ENCODE data around the gene TM4SF20.

TM4SF20 gene

GRCh38 chr2:227379095-227379494 lies at the start of gene TM4SF20:
Gene TM4SF20, minus strand, starts transcription at chr2:227379306. Its CDS starts 38 bp downstream, at chr2:227379268.
- in situ Hi-C loops (cut with HindIII; ENCODE audit: low pct_ligation_motif_present, low pct_unique_long_range_greater_than_20kb, low sequenced_read_pairs): no loop called here

GRCh38 chr2:227428731-227429285 lies 49.7 kb upstream of the TM4SF20 start:
- in situ Hi-C loops (cut with HindIII; ENCODE audit: low pct_ligation_motif_present, low pct_unique_long_range_greater_than_20kb, low sequenced_read_pairs): no loop called here
- DNase-seq: no peak

More at GRCh38 chr2:227379095-227379494, at the start of gene TM4SF20:
- DNase-seq: no peak

- in situ Hi-C loops (cut with HindIII; ENCODE audit: low pct_ligation_motif_present, low pct_unique_long_range_greater_than_20kb, low sequenced_read_pairs): no loop called here
These were observed 44.8 kb upstream of the TM4SF20 start for GRCh38 chr2:227423656-227424499.

GRCh38 chr2:227420087-227421052 lies 41.3 kb upstream of the TM4SF20 start:
- in situ Hi-C loops (cut with HindIII; ENCODE audit: low pct_ligation_motif_present, low pct_unique_long_range_greater_than_20kb, low sequenced_read_pairs): no loop called here

More at GRCh38 chr2:227423656-227424499, 44.8 kb upstream of the TM4SF20 start:
- DNase-seq: no peak

DNA sequence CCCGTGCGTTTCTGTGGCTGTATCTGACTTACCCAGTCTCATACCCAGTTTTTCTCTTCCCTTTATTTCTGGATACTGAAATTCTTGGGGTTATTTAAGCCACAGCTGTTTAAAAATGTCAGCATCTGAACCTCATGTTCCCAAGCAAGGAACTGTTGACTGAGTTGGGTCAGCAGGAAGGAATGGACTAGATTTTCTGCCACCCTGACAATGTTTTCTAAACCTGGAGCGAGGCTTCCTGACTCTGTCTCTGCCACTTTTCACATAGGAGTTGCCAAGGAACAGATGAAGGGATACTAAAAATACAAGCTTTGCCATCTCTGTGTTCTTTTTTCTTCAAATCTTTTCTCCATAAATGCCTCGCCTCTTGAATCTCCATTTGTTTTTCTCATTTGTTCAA lies 37.6 kb upstream of the TM4SF20 start:
- in situ Hi-C loops (cut with HindIII; ENCODE audit: low pct_ligation_motif_present, low pct_unique_long_range_greater_than_20kb, low sequenced_read_pairs): no loop called here
- no peak for DNase-seq

More at GRCh38 chr2:227420087-227421052, 41.3 kb upstream of the TM4SF20 start:
- DNase-seq: no peak

DNA sequence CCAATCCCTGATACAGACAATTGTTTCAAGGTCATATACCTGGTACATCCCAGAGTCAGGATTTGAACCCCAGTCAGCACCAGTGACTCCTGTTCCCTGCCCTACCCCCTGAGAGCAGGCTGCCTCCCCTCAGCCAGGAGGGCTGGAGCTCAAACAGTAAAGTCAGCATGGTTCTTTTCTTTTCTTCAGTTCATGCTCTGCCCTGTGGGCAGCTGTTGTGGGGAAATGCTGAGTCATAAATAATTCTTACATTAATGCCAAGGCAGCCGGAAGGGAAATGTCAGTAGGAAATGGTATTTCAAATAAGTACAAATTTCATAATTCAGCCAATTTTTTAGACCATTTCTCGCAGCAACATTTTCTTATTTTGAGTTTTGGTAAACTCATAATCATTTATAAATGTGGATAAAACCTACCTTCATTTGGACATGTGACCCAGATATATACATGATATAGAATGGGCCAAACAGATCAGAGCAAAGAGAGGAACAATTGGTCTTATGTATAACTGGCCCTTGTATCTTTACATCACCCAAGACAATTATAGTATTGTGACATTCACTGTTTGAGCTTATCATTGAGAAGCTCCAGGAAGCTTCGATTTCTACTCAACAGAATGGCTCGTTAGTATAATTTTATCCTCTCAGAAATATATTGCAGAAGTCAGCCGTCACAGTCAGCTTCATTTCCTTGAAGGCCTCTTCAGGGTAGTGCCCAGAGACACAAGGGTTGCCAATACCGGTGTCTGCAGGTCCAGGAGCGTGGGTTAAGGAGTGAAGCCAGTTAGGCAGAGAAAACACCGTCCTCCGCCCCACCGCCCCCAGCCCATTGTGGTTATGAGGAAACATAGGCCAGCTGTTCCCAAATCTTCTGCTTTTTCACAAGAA lies 36.7 kb upstream of the TM4SF20 start:
- in situ Hi-C loops (cut with HindIII; ENCODE audit: low pct_ligation_motif_present, low pct_unique_long_range_greater_than_20kb, low sequenced_read_pairs): no loop called here
- DNase-seq: peak; percentile 59

DNA sequence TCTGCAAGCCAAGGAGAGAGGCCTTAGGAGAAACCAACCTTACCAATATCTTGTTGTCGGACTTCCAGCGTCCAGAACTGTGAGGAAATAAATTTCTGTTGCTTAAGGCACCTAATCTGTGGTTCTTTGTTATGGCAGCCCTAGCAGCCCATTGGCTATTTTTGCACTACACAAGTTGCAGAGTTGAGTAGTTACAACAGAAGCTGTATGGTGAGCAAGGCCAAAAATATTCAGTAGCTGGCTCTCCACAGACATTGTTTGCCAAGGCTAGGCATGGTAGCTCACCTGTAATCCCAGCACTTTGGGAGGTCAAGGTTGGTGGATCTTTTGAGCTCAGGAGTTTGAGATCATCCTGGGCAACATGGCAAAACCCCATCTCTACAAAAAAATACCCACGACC lies 35.7 kb upstream of the TM4SF20 start:
- peak; percentile 16 for DNase-seq
- in situ Hi-C loops (cut with HindIII; ENCODE audit: low pct_ligation_motif_present, low pct_unique_long_range_greater_than_20kb, low sequenced_read_pairs): no loop called here

- no peak for DNase-seq
- in situ Hi-C loops (cut with HindIII; ENCODE audit: low pct_ligation_motif_present, low pct_unique_long_range_greater_than_20kb, low sequenced_read_pairs): no loop called here
These were observed 34.3 kb upstream of the TM4SF20 start for GRCh38 chr2:227413371-227413770.

- no peak for DNase-seq
- in situ Hi-C loops (cut with HindIII; ENCODE audit: low pct_ligation_motif_present, low pct_unique_long_range_greater_than_20kb, low sequenced_read_pairs): no loop called here
These were observed 33.8 kb upstream of the TM4SF20 start for GRCh38 chr2:227412877-227413276.

GRCh38 chr2:227411990-227412350 lies 32.9 kb upstream of the TM4SF20 start:
- DNase-seq: no peak
- in situ Hi-C loops (cut with HindIII; ENCODE audit: low pct_ligation_motif_present, low pct_unique_long_range_greater_than_20kb, low sequenced_read_pairs): no loop called here

DNA sequence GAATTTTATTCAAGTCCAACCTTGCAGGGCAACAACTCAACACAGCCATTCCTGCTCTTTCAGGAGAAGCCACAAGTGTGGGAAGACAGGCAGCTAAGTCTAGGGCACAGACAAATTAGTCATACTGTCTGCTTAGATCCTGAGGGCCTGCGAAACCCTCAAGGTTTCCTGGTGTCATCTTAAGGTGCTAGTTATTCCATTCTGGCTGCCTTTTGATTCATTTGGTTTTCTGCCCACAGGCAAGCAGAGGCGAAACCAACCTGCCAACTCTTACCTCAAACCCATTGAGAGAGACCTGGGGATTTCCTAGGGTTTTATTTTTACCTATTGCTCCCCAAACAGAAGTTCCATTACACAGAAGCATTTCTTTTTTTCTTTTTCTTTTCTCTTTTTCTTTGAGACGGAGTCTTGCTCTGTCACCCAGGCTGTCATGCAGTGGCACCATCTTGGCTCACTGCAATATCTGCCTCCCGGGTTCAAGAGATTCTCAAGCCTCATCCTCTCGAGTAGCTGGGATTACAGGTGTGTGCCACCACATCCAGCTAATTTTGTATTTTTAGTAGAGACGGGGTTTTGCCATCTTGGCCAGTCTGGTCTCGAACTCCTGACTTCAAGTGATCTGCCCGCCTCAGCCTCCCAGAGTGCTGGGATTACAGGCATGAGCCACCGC lies 32.3 kb upstream of the TM4SF20 start:
- in situ Hi-C loops (cut with HindIII; ENCODE audit: low pct_ligation_motif_present, low pct_unique_long_range_greater_than_20kb, low sequenced_read_pairs): no loop called here
- DNase-seq: no peak

DNA sequence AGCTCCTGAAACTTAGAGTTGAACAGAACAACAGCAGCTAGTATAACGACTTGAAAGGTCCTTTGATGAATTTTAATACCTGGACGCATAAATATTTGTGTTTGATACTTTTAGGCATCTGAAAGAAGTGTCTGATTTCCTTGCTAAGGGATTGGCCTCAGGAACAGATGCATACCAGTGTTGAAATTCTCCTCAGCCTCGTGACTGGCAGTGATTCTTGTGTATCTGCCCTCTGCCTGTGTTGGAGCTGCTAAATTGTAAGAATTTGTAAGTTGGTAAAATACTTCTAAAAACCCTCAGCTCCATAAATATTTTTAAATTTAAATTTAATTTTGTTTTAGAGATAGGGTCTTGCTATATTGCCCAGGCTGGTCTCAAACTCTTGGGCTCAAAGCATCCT lies 31.1 kb upstream of the TM4SF20 start:
- in situ Hi-C loops (cut with HindIII; ENCODE audit: low pct_ligation_motif_present, low pct_unique_long_range_greater_than_20kb, low sequenced_read_pairs): no loop called here
- DNase-seq: no peak

GRCh38 chr2:227407591-227408151 lies 28.6 kb upstream of the TM4SF20 start:
- in situ Hi-C loops (cut with HindIII; ENCODE audit: low pct_ligation_motif_present, low pct_unique_long_range_greater_than_20kb, low sequenced_read_pairs): no loop called here
- no peak for DNase-seq

DNA sequence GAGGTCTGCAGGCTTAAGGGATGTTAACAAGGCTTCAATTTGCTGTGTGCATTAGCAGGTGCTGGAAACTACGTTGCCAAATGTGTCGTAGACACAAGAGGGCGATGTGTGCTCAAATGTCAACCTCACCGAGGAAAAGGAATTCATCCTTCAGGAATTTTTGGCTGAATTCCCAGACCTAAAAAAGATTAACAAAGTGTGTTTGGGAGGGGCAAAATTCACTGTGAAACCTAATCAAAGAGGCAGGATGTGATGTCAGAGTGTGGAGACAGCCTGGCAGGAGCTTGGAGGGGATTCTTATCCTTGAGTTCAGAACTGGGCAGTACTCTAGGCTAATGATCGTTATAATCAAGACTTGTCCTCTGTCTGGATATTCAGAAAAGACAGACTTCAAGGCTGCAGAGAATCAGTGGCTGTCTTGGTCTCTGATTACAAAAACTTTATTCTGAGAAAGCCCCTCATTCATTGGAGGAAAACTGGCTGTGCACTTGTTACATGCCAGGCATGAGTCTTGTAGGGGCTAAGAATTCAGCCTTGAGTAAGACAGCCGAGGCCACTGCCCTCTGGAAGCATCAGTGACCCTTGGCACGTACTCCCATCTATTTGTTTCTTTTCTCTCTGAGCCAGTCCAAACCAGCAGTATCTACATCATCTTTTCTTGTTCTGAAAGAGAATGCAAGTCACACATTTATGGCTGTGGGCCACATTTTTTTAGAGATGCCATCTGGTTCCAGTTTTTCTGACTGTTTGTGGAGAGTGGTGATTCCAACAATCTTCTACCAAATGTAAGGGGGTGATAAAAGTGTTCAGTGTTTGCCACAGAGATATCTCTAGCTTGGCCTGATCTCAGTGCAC lies 27.3 kb upstream of the TM4SF20 start:
- in situ Hi-C loops (cut with HindIII; ENCODE audit: low pct_ligation_motif_present, low pct_unique_long_range_greater_than_20kb, low sequenced_read_pairs): no loop called here
- DNase-seq: peak; percentile 100

GRCh38 chr2:227404585-227405271 lies 25.6 kb upstream of the TM4SF20 start:
- in situ Hi-C loops (cut with HindIII; ENCODE audit: low pct_ligation_motif_present, low pct_unique_long_range_greater_than_20kb, low sequenced_read_pairs): no loop called here

GRCh38 chr2:227402959-227403358 lies 23.9 kb upstream of the TM4SF20 start:
- in situ Hi-C loops (cut with HindIII; ENCODE audit: low pct_ligation_motif_present, low pct_unique_long_range_greater_than_20kb, low sequenced_read_pairs): no loop called here

More at GRCh38 chr2:227404585-227405271, 25.6 kb upstream of the TM4SF20 start:
- no peak for DNase-seq

More at GRCh38 chr2:227402959-227403358, 23.9 kb upstream of the TM4SF20 start:
- DNase-seq: no peak
